Hepatocyte (in vitro differentiated cells): ENCODE measurements around the gene RAPGEF6. TPM values are rescaled to one million over a fixed set of nuclear protein-coding genes. Genes with fewer than 3 reads are reported as not detected.

ENCODE experiments used
- DNase-seq: peaks from one replicate; pipeline ENCODE4 v3.0.0-alpha.2; 2016; ENCODE audit warnings: low spot score
- H2AFZ ChIP-seq: fragments of 200-600 bp; sonication (generic); 2 replicates; pipeline ENCODE4 v1.6.0; 2016; ENCODE audit warnings: antibody characterized with exemption, mild to moderate bottlenecking
- H3K27ac ChIP-seq: fragments of 200-600 bp; sonication (generic); 2 replicates; pipeline ENCODE4 v1.5.1; 2016; ENCODE audit warnings: mild to moderate bottlenecking
- H3K27me3 ChIP-seq: fragments of 200-600 bp; sonication (generic); 2 replicates; pipeline ENCODE4 v1.6.1; 2016
- H3K36me3 ChIP-seq: fragments of 200-600 bp; sonication (generic); replicated peaks from 2 replicates; pipeline ENCODE4 v1.5.1; 2016; ENCODE audit warnings: low read depth; ENCODE audit not compliant: insufficient read depth
- H3K4me1 ChIP-seq: fragments of 200-600 bp; sonication (generic); 2 replicates; pipeline ENCODE4 v1.5.1; 2016; ENCODE audit warnings: mild to moderate bottlenecking, moderate library complexity; ENCODE audit not compliant: insufficient read depth
- H3K4me2 ChIP-seq: fragments of 200-600 bp; sonication (generic); 2 replicates; pipeline ENCODE4 v1.6.0; 2016
- H3K4me3 ChIP-seq: fragments of 200-600 bp; sonication (generic); 2 replicates; pipeline ENCODE4 v1.5.1; 2016; ENCODE audit warnings: mild to moderate bottlenecking
- H3K79me2 ChIP-seq: fragments of 200-600 bp; sonication (generic); 2 replicates; pipeline ENCODE4 v1.6.0; 2017; ENCODE audit warnings: mild to moderate bottlenecking
- H3K9me2 ChIP-seq: fragments of 200-600 bp; sonication (generic); replicated peaks from 2 replicates; pipeline ENCODE4 v1.6.0; 2017; ENCODE audit warnings: mild to moderate bottlenecking; ENCODE audit not compliant: insufficient read depth
- H3K9me3 ChIP-seq: fragments of 200-600 bp; sonication (generic); 2 replicates; pipeline ENCODE4 v1.5.1; 2016; ENCODE audit warnings: low read depth, mild to moderate bottlenecking
- H4K20me1 ChIP-seq: fragments of 200-600 bp; sonication (generic); 2 replicates; pipeline ENCODE4 v1.6.0; 2016; ENCODE audit warnings: mild to moderate bottlenecking; ENCODE audit not compliant: insufficient read depth, poor library complexity, severe bottlenecking
- CTCF ChIP-seq: fragments of 200-600 bp; sonication (generic); IDR thresholded peaks from 2 replicates; pipeline ENCODE4 v1.5.1; 2016; ENCODE audit warnings: antibody characterized with exemption, mild to moderate bottlenecking; ENCODE audit not compliant: poor library complexity
- EZH2 ChIP-seq: fragments of 200-600 bp; sonication (generic); IDR thresholded peaks from 2 replicates; pipeline ENCODE4 v1.6.1; 2016; ENCODE audit warnings: antibody characterized with exemption, mild to moderate bottlenecking, borderline replicate concordance
- EZH2phosphoT487 ChIP-seq: fragments of 200-600 bp; sonication (generic); IDR thresholded peaks from one replicate; pipeline ENCODE4 v1.6.1; 2018; ENCODE audit warnings: antibody characterized with exemption, mild to moderate bottlenecking, low read depth, moderate library complexity; ENCODE audit not compliant: unreplicated experiment, severe bottlenecking
- WGBS: methylation state at CpG from one replicate; pipeline ENCODE4 v1.1.6; 2016; ENCODE audit warnings: low lambda C conversion rate; ENCODE audit errors: missing lambda C conversion rate; 5-methylcytosine and 5-hydroxymethylcytosine counted together
- polyA plus RNA-seq: library from polyadenylated mRNA; unstranded; fragments of >200 nt; fragmentation: Nextera tagmentation; extraction: Ambion mirVana; gene quantifications from 2 replicates; pipeline ENCODE4 v1.2.1, GENCODE V29; 2016
- total RNA-seq: library from RNA; depleted of rRNA; stranded (reverse); fragments of >200 nt; gene quantifications from 2 replicates; pipeline ENCODE4 v1.2.3, GENCODE V29; 2014

RAPGEF6 gene
- total and polyA plus RNA-seq, 2 experiments from 2014 or later = 4.7 to 13.3 TPM

GRCh38 chr5:131392466-131393095, 242.4 kb downstream of the RAPGEF6 start:
- no peak overlapping the region for H2AFZ ChIP-seq
- no peaks in the 10 kb centered on the region for H3K36me3 ChIP-seq
- H3K27me3 ChIP-seq = no peaks in the 10 kb centered on the region
- H3K4me1 ChIP-seq = no peaks in the 10 kb centered on the region
- H3K27ac ChIP-seq = peak overlapping the region; percentile 68
- WGBS = 90% methylated on average over 5 of the region's 5 CpGs
- DNase-seq = no peak
- no peaks in the 10 kb centered on the region for H3K79me2 ChIP-seq
- no peaks in the 10 kb centered on the region for H4K20me1 ChIP-seq
- H3K9me3 ChIP-seq = no peaks in the 10 kb centered on the region
- no peak overlapping the region for H3K4me2 ChIP-seq
- H3K9me2 ChIP-seq = no peaks in the 10 kb centered on the region
- H3K4me3 ChIP-seq = no peak overlapping the region
- TF ChIP-seq CTCF = no peak
- TF ChIP-seq EZH2 = no peak
- no peak for TF ChIP-seq EZH2phosphoT487

GRCh38 chr5:131389869-131390265, 245.2 kb downstream of the RAPGEF6 start:
- no peaks in the 10 kb centered on the region for H3K9me2 ChIP-seq
- WGBS = 27% methylated on average over 1 of the region's 1 CpG
- H4K20me1 ChIP-seq = no peaks in the 10 kb centered on the region
- no peak for TF ChIP-seq EZH2
- no peak for TF ChIP-seq CTCF
- TF ChIP-seq EZH2phosphoT487 = no peak
- no peak overlapping the region for H3K4me3 ChIP-seq
- H3K36me3 ChIP-seq = no peaks in the 10 kb centered on the region
- no peak for DNase-seq
- no peak overlapping the region for H3K27ac ChIP-seq
- H3K27me3 ChIP-seq = no peaks in the 10 kb centered on the region
- H3K4me1 ChIP-seq = peaks cover 6% of the 10 kb centered on the region
- no peak overlapping the region for H2AFZ ChIP-seq
- no peaks in the 10 kb centered on the region for H3K9me3 ChIP-seq
- no peak overlapping the region for H3K4me2 ChIP-seq
- no peaks in the 10 kb centered on the region for H3K79me2 ChIP-seq

- no peak overlapping the region for H3K4me2 ChIP-seq
- H3K27ac ChIP-seq = no peak overlapping the region
- H3K36me3 ChIP-seq = no peaks in the 10 kb centered on the region
- no peak overlapping the region for H2AFZ ChIP-seq
- H3K9me3 ChIP-seq = no peaks in the 10 kb centered on the region
- H3K4me3 ChIP-seq = no peak overlapping the region
- TF ChIP-seq CTCF (no peak), EZH2phosphoT487 (no peak), EZH2 (no peak)
- no peaks in the 10 kb centered on the region for H3K27me3 ChIP-seq
- peaks cover 6% of the 10 kb centered on the region for H3K4me1 ChIP-seq
- no peaks in the 10 kb centered on the region for H4K20me1 ChIP-seq
- DNase-seq = no peak
- H3K79me2 ChIP-seq = peaks cover under 1% of the 10 kb centered on the region
- 95% methylated on average over 4 of the region's 4 CpGs for WGBS
- H3K9me2 ChIP-seq = no peaks in the 10 kb centered on the region
Observed at GRCh38 chr5:131389096-131389868, 245.7 kb downstream of the RAPGEF6 start.
